BE2C (cell line): ENCODE results near the gene PFN3.

Experiments
- DNase-seq: peaks from one replicate; pipeline ENCODE4 v3.0.0-alpha.2; 2020
- H3K27me3 ChIP-seq: fragments of 250-450 bp; sonication (Bioruptor Pico); 2 replicates; pipeline ENCODE4 v1.5.1; 2020; ENCODE audit warnings: mild to moderate bottlenecking
- H3K36me3 ChIP-seq: fragments of 250-450 bp; sonication (Bioruptor Pico); 2 replicates; pipeline ENCODE4 v1.5.1; 2020; ENCODE audit warnings: mild to moderate bottlenecking
- H3K4me1 ChIP-seq: fragments of 250-450 bp; sonication (Bioruptor Pico); 2 replicates; pipeline ENCODE4 v1.5.1; 2020
- H3K4me3 ChIP-seq: 2 replicates; pipeline ENCODE4 v1.5.1; 2011; ENCODE audit warnings: low read depth, low read length
- H3K9me3 ChIP-seq: fragments of 250-450 bp; sonication (Bioruptor Pico); 2 replicates; pipeline ENCODE4 v1.5.1; 2020
- TF ChIP-seq, protein P1 (sequence below): IDR thresholded peaks from 2 replicates; pipeline ENCODE4 v1.5.1; 2012; ENCODE audit warnings: mild to moderate bottlenecking, low read depth, low read length

The PFN3 gene

DNA sequence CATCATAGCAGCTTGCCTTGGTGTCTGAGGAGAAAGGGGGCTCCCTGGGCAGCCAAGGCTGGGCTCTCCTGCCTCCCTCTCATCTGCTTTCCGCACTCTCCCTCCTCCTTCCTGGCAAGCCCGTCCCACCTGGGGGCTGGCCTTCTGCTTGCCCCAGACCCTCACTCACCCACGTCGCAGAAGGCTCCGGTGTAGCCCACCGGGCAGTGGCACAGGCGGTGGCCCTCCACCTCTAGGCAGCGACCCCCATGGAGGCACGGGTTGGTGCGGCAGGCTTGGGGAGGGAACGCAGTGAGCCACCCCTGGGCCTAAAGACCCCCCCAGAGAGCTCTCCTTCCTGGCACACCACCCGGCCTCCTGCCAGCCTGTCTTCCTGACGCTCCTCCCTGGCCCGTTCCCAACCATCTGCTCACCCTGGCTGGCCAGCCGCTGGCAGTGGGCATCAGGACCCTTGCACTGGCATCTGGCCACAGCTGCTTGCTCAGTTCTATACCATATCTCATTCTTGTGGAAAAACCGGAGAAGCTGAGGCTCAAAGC lies 4.2 kb upstream of the PFN3 start:
- Histone ChIP-seq H3K4me3 (peak overlapping the region; percentile 66), H3K36me3 (no peaks in the 10 kb centered on the region), H3K9me3 (no peaks in the 10 kb centered on the region), H3K4me1 (peaks cover 8% of the 10 kb centered on the region), H3K27me3 (no peaks in the 10 kb centered on the region)
- peak; percentile 35 for DNase-seq
- TF ChIP-seq, protein P1, sequence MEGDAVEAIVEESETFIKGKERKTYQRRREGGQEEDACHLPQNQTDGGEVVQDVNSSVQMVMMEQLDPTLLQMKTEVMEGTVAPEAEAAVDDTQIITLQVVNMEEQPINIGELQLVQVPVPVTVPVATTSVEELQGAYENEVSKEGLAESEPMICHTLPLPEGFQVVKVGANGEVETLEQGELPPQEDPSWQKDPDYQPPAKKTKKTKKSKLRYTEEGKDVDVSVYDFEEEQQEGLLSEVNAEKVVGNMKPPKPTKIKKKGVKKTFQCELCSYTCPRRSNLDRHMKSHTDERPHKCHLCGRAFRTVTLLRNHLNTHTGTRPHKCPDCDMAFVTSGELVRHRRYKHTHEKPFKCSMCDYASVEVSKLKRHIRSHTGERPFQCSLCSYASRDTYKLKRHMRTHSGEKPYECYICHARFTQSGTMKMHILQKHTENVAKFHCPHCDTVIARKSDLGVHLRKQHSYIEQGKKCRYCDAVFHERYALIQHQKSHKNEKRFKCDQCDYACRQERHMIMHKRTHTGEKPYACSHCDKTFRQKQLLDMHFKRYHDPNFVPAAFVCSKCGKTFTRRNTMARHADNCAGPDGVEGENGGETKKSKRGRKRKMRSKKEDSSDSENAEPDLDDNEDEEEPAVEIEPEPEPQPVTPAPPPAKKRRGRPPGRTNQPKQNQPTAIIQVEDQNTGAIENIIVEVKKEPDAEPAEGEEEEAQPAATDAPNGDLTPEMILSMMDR: no peak

- TF ChIP-seq, protein P1: peak; percentile 75
- Histone ChIP-seq H3K27me3 (no peaks in the 10 kb centered on the region), H3K4me1 (peaks cover 8% of the 10 kb centered on the region), H3K9me3 (no peaks in the 10 kb centered on the region), H3K36me3 (no peaks in the 10 kb centered on the region), H3K4me3 (peak overlapping the region; percentile 66)
- peak; percentile 92 for DNase-seq
Observed at GRCh38 chr5:177403792-177404640, 3.6 kb upstream of the PFN3 start.

DNA sequence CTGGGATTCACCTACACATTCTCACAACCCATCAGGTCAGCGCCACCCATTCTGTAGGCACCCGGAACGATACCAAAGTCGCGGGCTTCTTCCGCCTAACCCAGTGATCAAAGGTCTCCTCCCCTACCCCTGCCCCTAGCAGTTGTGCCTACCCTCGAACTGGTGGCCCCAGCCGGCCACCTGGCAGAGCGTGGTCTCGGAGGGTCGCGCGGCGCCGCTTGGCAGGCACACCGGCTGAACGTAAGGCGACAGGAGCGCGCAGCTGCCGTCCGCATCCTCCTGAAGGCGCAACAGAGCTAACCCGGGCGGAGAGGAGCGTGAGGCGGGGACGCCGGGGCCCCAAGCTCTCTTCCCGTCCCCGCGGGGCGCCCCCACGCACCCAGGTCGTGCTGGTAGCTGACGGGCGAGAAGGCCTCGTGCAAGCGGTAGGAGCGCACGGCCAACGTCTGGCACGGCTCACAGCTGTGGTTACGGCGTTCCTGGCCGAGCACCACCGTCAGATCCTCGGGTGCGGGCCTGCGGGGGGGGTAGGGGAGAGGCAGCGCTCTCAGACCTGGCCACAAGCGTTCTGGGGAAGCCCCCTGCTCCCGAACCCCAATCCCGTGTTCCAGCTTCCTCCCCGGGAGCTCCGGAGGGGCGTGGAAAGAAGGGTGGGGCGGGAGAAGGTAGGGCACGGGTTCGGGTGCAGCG lies 2.8 kb upstream of the PFN3 start:
- TF ChIP-seq, protein P1: no peak
- Histone ChIP-seq H3K4me3 (peak overlapping the region; percentile 66), H3K27me3 (no peaks in the 10 kb centered on the region), H3K36me3 (no peaks in the 10 kb centered on the region), H3K4me1 (peaks cover 8% of the 10 kb centered on the region), H3K9me3 (no peaks in the 10 kb centered on the region)
- peak; percentile 67 for DNase-seq

GRCh38 chr5:177402271-177403043 lies 2.0 kb upstream of the PFN3 start:
- peak; percentile 88 for DNase-seq
- Histone ChIP-seq H3K9me3 (no peaks in the 10 kb centered on the region), H3K27me3 (no peaks in the 10 kb centered on the region), H3K4me3 (peak overlapping the region; percentile 66), H3K4me1 (peaks cover 8% of the 10 kb centered on the region), H3K36me3 (no peaks in the 10 kb centered on the region)
- TF ChIP-seq, protein P1: peak; percentile 61

DNA sequence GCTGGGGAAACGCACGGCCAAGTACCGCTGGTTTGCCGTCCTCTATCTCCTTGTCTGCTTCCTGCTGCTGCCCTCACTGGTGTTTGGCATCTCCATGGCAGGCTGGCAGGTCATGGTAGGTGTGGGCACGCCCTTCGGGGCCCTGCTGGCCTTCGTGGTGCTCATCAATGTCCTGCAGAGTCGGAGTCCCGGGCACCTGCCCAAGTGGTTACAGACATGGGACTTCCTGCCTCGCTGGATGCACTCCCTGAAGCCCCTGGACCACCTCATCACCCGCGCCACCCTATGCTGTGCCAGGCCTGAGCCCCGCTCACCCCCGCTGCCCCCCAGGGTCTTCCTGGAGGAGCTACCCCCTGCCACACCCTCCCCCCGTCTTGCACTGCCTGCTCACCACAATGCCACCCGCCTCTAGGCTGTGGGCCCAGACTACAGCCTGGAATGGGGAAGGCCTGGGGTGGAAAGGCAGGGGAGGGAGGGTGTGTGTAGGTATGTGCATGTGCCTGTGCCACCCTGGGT lies 2.5 kb downstream of the PFN3 start:
- Histone ChIP-seq H3K9me3 (no peaks in the 10 kb centered on the region), H3K4me3 (no peak overlapping the region), H3K36me3 (no peaks in the 10 kb centered on the region), H3K27me3 (no peaks in the 10 kb centered on the region), H3K4me1 (0 out of 2 replicates have a peak, but pooled peaks cover 2% of the 10 kb centered on the region)
- no peak for DNase-seq
- TF ChIP-seq, protein P1: no peak
